GM21528 (cell line): ENCODE measurements around the gene CORIN.
A peak's percentile ranks its signal among the peaks of the same experiment; 100 is the strongest.

Experiments used
- ATAC-seq: cut with Tn5 transposase; IDR thresholded peaks from one replicate; pipeline ENCODE4 v1.9.1; 2021; ENCODE audit warnings: mild to moderate bottlenecking, moderate library complexity; ENCODE audit not compliant: unreplicated experiment, low FRiP score

Gene CORIN

GRCh38 chr4:47835494-47835893, 2.4 kb downstream of the CORIN start:
- no peak for ATAC-seq

GRCh38 chr4:47831026-47831679, 6.7 kb downstream of the CORIN start:
- ATAC-seq: no peak

- no peak for ATAC-seq
These were observed 7.4 kb downstream of the CORIN start for GRCh38 chr4:47830265-47831025.

- ATAC-seq: no peak
These were observed 8.4 kb downstream of the CORIN start for GRCh38 chr4:47829438-47829837.

- ATAC-seq: no peak
These were observed 10.4 kb downstream of the CORIN start for GRCh38 chr4:47827343-47828047.

- ATAC-seq: no peak
These were observed 13.0 kb downstream of the CORIN start for GRCh38 chr4:47824840-47825239.

GRCh38 chr4:47819178-47819577, 18.7 kb downstream of the CORIN start:
- ATAC-seq: no peak

- ATAC-seq: no peak
These were observed 20.6 kb downstream of the CORIN start for GRCh38 chr4:47817275-47817674.

- ATAC-seq: no peak
These were observed 21.1 kb downstream of the CORIN start for GRCh38 chr4:47816748-47817147.

- no peak for ATAC-seq
These were observed 23.1 kb downstream of the CORIN start for GRCh38 chr4:47814618-47815295.

GRCh38 chr4:47809654-47810203, 28.1 kb downstream of the CORIN start:
- no peak for ATAC-seq

GRCh38 chr4:47804598-47804997, 33.3 kb downstream of the CORIN start:
- no peak for ATAC-seq

- ATAC-seq: no peak
These were observed 36.3 kb downstream of the CORIN start for GRCh38 chr4:47801481-47802002.

- ATAC-seq: no peak
These were observed 39.7 kb downstream of the CORIN start for GRCh38 chr4:47798165-47798564.

GRCh38 chr4:47791965-47792364, 45.9 kb downstream of the CORIN start:
- ATAC-seq: no peak

GRCh38 chr4:47790105-47790504, 47.8 kb downstream of the CORIN start:
- ATAC-seq: no peak

GRCh38 chr4:47788126-47788525, 49.7 kb downstream of the CORIN start:
- no peak for ATAC-seq

GRCh38 chr4:47786958-47787370, 50.9 kb downstream of the CORIN start:
- ATAC-seq: peak; percentile 85

- no peak for ATAC-seq
These were observed 52.7 kb downstream of the CORIN start for GRCh38 chr4:47785153-47785552.

GRCh38 chr4:47784222-47784621, 53.6 kb downstream of the CORIN start:
- ATAC-seq: no peak
